Ishikawa (cell line): ENCODE results near the gene KCNA2.

Experiments
- CEBPB ChIP-seq: IDR thresholded peaks from 2 replicates; pipeline ENCODE4 v1.6.1; 2012
- CREB1 ChIP-seq: IDR thresholded peaks from 2 replicates; pipeline ENCODE4 v1.6.1; 2012; ENCODE audit warnings: low read depth
- EGR1 ChIP-seq: IDR thresholded peaks from 2 replicates; pipeline ENCODE4 v1.6.1; 2012
- EP300 ChIP-seq: IDR thresholded peaks from 2 replicates; pipeline ENCODE4 v1.6.1; 2012; ENCODE audit warnings: borderline replicate concordance
- FOXM1 ChIP-seq: IDR thresholded peaks from 2 replicates; pipeline ENCODE4 v1.6.1; 2012; ENCODE audit warnings: low read depth, borderline replicate concordance
- NFIC ChIP-seq: IDR thresholded peaks from 2 replicates; pipeline ENCODE4 v1.6.1; 2012
- RAD21 ChIP-seq: IDR thresholded peaks from 2 replicates; pipeline ENCODE4 v1.6.1; 2012; ENCODE audit warnings: low read depth
- TAF1 ChIP-seq: IDR thresholded peaks from 2 replicates; pipeline ENCODE4 v1.6.1; 2012; ENCODE audit warnings: low read depth, mild to moderate bottlenecking
- TCF12 ChIP-seq: IDR thresholded peaks from 2 replicates; pipeline ENCODE4 v1.6.1; 2012; ENCODE audit warnings: low read depth
- TEAD4 ChIP-seq: IDR thresholded peaks from 2 replicates; pipeline ENCODE4 v1.6.1; 2012
- YY1 ChIP-seq: IDR thresholded peaks from 2 replicates; pipeline ENCODE4 v1.6.1; 2012; ENCODE audit warnings: low read depth
- ZBTB7A ChIP-seq: IDR thresholded peaks from 2 replicates; pipeline ENCODE4 v1.6.1; 2012; ENCODE audit warnings: low read depth
- TF ChIP-seq, protein P1 (sequence below): IDR thresholded peaks from 2 replicates; pipeline ENCODE4 v1.6.1; 2012; ENCODE audit warnings: low read depth, mild to moderate bottlenecking
- TF ChIP-seq, protein P2 (sequence below): IDR thresholded peaks from 2 replicates; pipeline ENCODE4 v1.6.1; 2012
- TF ChIP-seq, protein P3 (sequence below): IDR thresholded peaks from 2 replicates; pipeline ENCODE4 v1.6.1; 2012

KCNA2 gene

DNA sequence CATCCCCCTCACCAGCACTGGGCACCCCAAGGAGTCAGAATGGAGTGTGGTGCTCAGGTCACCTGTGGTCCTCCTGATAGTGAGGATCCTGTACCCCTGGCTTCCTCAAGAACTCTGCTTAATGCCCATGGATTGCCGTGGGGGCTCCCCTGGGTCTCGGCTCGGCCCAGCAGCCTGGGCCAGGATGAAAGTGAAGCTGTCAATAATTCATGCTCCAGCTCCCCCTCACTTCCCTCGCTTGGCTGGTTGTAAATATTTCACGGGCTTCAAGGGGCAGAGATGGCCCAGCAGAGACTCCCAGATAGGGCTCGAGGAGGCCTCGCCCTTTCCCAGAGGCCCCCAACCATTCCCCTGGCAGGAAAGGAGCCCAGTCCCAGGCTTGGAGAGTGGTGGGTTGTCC lies 44.6 kb downstream of the KCNA2 start:
- no peak for TF ChIP-seq TCF12
- no peak for TF ChIP-seq CEBPB
- TF ChIP-seq EGR1 = no peak
- no peak for TF ChIP-seq NFIC
- TF ChIP-seq TAF1 = no peak
- no peak for TF ChIP-seq FOXM1
- TF ChIP-seq, protein P1, sequence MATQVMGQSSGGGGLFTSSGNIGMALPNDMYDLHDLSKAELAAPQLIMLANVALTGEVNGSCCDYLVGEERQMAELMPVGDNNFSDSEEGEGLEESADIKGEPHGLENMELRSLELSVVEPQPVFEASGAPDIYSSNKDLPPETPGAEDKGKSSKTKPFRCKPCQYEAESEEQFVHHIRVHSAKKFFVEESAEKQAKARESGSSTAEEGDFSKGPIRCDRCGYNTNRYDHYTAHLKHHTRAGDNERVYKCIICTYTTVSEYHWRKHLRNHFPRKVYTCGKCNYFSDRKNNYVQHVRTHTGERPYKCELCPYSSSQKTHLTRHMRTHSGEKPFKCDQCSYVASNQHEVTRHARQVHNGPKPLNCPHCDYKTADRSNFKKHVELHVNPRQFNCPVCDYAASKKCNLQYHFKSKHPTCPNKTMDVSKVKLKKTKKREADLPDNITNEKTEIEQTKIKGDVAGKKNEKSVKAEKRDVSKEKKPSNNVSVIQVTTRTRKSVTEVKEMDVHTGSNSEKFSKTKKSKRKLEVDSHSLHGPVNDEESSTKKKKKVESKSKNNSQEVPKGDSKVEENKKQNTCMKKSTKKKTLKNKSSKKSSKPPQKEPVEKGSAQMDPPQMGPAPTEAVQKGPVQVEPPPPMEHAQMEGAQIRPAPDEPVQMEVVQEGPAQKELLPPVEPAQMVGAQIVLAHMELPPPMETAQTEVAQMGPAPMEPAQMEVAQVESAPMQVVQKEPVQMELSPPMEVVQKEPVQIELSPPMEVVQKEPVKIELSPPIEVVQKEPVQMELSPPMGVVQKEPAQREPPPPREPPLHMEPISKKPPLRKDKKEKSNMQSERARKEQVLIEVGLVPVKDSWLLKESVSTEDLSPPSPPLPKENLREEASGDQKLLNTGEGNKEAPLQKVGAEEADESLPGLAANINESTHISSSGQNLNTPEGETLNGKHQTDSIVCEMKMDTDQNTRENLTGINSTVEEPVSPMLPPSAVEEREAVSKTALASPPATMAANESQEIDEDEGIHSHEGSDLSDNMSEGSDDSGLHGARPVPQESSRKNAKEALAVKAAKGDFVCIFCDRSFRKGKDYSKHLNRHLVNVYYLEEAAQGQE = no peak
- TF ChIP-seq TEAD4 = no peak
- TF ChIP-seq RAD21 = no peak
- TF ChIP-seq, protein P2, sequence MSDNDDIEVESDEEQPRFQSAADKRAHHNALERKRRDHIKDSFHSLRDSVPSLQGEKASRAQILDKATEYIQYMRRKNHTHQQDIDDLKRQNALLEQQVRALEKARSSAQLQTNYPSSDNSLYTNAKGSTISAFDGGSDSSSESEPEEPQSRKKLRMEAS = no peak
- no peak for TF ChIP-seq YY1
- TF ChIP-seq EP300 = no peak
- TF ChIP-seq, protein P3, sequence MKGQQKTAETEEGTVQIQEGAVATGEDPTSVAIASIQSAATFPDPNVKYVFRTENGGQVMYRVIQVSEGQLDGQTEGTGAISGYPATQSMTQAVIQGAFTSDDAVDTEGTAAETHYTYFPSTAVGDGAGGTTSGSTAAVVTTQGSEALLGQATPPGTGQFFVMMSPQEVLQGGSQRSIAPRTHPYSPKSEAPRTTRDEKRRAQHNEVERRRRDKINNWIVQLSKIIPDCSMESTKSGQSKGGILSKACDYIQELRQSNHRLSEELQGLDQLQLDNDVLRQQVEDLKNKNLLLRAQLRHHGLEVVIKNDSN = no peak
- no peak for TF ChIP-seq ZBTB7A

DNA sequence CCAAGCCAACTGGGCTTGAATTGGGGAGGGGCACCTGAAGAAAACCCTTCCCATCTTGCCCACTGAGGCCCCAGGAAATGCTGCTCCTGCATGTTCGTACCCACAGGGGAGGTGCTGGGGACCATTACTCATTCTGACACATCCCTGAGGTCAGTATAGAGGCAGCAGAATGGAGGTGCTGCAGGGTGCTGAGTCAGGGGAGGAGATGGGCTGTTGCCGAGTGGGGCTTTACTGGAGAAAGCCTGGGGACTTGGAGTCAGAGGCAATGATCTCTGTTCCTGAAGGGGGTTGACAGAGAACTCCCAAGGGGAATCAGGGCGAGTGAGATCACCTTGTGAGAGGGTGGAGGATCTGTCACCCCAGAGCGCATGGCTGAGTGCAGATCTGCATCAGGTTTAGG lies 47.0 kb downstream of the KCNA2 start:
- no peak for TF ChIP-seq YY1
- TF ChIP-seq TCF12 = no peak
- TF ChIP-seq, protein P3 = no peak
- TF ChIP-seq EP300 = no peak
- TF ChIP-seq, protein P1 = no peak
- no peak for TF ChIP-seq RAD21

DNA sequence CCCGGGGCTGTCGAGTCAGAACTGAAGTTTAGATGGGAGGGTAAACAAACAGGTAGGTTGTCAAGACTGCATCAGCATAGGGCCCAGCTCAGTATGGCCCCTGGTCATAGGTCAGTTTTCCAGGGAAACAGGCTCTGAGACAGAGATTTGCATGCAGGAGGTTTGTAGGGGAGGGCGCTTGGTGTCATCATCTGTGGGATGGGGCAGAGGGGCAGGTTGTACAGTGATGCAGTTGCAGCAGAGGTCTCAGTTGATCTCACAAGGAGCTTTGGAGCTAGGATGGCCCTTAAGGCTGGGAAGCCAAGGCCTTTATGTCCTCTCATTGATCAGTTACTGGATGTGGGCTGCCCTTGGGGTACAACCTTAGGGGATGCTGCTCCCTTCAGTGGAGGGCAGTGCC lies 48.7 kb downstream of the KCNA2 start:
- TF ChIP-seq CEBPB (no peak), TEAD4 (no peak), FOXM1 (no peak), YY1 (no peak), EP300 (no peak), ZBTB7A (no peak), TCF12 (no peak), CREB1 (no peak), RAD21 (no peak), TAF1 (no peak), EGR1 (no peak)
- TF ChIP-seq, protein P3 = no peak
- TF ChIP-seq, protein P2 = no peak

DNA sequence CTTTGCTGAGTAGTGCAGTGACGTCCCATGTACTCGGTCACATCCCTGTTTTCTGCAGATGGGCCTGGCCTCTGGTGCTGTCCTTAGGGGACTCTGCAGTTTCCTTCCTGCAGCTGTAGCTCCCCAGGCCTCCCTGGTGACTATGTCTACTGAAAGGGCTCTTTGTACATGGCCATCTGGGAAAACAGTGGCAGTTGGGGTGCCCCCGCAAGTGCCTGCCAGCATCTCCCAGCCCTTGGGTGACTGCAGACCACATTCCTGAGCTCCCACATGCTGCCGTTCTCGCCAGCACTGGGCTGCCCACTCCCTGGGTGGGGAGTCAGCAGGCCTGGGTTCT lies 49.7 kb downstream of the KCNA2 start:
- no peak for TF ChIP-seq CEBPB
- no peak for TF ChIP-seq TAF1
- TF ChIP-seq, protein P1 = no peak
- no peak for TF ChIP-seq TCF12
- TF ChIP-seq RAD21 = no peak
- TF ChIP-seq TEAD4 = no peak
- no peak for TF ChIP-seq NFIC
- TF ChIP-seq YY1 = no peak
- no peak for TF ChIP-seq FOXM1
- no peak for TF ChIP-seq EP300
- TF ChIP-seq ZBTB7A = no peak
- TF ChIP-seq CREB1 = no peak
- TF ChIP-seq, protein P3 = no peak
- no peak for TF ChIP-seq EGR1
- TF ChIP-seq, protein P2 = no peak
